Gastroesophageal sphincter (tissue), 4 donors: ENCODE results near the gene ELK4. TPM values are rescaled to one million over a fixed set of nuclear protein-coding genes. Genes with fewer than 3 reads are reported as not detected.

Experiments used
- ATAC-seq: fragments of 150-250 bp; one replicate; pipeline ENCODE4 v1.9.1; 2016; ENCODE audit warnings: mild to moderate bottlenecking, moderate library complexity
- H3K27ac ChIP-seq, 4 donors: fragments of 200-600 bp; sonication (generic) in 3 of 4; 1 replicate in 3 of 4; 2 replicates in 1 of 4; pipeline ENCODE4 v1.5.1; 2016 to 2019
- H3K27me3 ChIP-seq: fragments of 200-600 bp; sonication (generic); one replicate; pipeline ENCODE4 v1.5.1; 2019
- H3K36me3 ChIP-seq, 2 donors: fragments of 200-600 bp; sonication (generic); one replicate each; pipeline ENCODE4 v1.5.1; 2019; ENCODE audit warnings: control low read depth in 1 of 2
- H3K4me1 ChIP-seq, 3 donors: fragments of 200-600 bp; sonication (generic); 1 replicate in 2 of 3; 2 replicates in 1 of 3; pipeline ENCODE4 v1.5.1; 2016 to 2019; ENCODE audit warnings: control low read depth in 2 of 3
- H3K4me3 ChIP-seq, 2 donors: fragments of 200-600 bp; sonication (generic); one replicate each; pipeline ENCODE4 v1.5.1; 2019; ENCODE audit warnings: mild to moderate bottlenecking in 1 of 2, moderate library complexity in 1 of 2
- H3K9me3 ChIP-seq, 3 donors: fragments of 200-600 bp; sonication (generic); one replicate each; pipeline ENCODE4 v1.5.1; 2017 to 2019; ENCODE audit warnings: control low read depth in 2 of 3
- EP300 ChIP-seq: sonication (generic); formaldehyde crosslinking; IDR thresholded peaks from one replicate; pipeline ENCODE4 v1.6.1; 2017; ENCODE audit warnings: antibody characterized with exemption, mild to moderate bottlenecking
- POLR2A ChIP-seq, 2 donors: fragments of 450-650 bp; IDR thresholded peaks; one replicate each; pipeline ENCODE4 v1.6.1; 2017; ENCODE audit warnings: antibody characterized with exemption in 2 of 2, mild to moderate bottlenecking in 2 of 2, moderate library complexity in 1 of 2
- POLR2AphosphoS5 ChIP-seq: sonication (generic); formaldehyde crosslinking; IDR thresholded peaks from one replicate; pipeline ENCODE4 v1.6.1; 2017; ENCODE audit warnings: antibody characterized with exemption
- WGBS, 2 donors: methylation state at CpG; one replicate each; pipeline ENCODE4 v1.1.5; 2018; ENCODE audit warnings: low coverage in 1 of 2; 5-methylcytosine and 5-hydroxymethylcytosine counted together
- total RNA-seq, 4 donors: library from RNA; depleted of rRNA; stranded (reverse); fragments of >200 nt; gene quantifications; one replicate each; pipeline ENCODE4 v1.1.0, GENCODE V29; 2016
- TF ChIP-seq, protein P1 (sequence below), 4 experiments: fragments of 200-600 bp in 2 of 4; fragments of 450-650 bp in 2 of 4; sonication (generic) in 1 of 4; IDR thresholded peaks; one replicate each; pipeline ENCODE4 v1.5.1; 2017 to 2019; ENCODE audit warnings: antibody characterized with exemption in 4 of 4, mild to moderate bottlenecking in 2 of 4, moderate library complexity in 2 of 4

The ELK4 gene
- total RNA-seq, 4 donors from 2014 or later = 23.2 to 24.6 (median 23.6) TPM

- Histone ChIP-seq H3K27me3 (peaks cover 54% of the 10 kb centered on the region), H3K9me3 (no peaks in the 10 kb centered on the region), H3K4me1 (no peaks in the 10 kb centered on the region), H3K36me3 (no peaks in the 10 kb centered on the region), H3K27ac (no peak overlapping the region), H3K4me3 (no peak overlapping the region)
- TF ChIP-seq POLR2AphosphoS5 (no peak), EP300 (no peak), POLR2A (IDR thresholded peaks at IDR 0.05) (no peak)
- TF ChIP-seq, protein P1, sequence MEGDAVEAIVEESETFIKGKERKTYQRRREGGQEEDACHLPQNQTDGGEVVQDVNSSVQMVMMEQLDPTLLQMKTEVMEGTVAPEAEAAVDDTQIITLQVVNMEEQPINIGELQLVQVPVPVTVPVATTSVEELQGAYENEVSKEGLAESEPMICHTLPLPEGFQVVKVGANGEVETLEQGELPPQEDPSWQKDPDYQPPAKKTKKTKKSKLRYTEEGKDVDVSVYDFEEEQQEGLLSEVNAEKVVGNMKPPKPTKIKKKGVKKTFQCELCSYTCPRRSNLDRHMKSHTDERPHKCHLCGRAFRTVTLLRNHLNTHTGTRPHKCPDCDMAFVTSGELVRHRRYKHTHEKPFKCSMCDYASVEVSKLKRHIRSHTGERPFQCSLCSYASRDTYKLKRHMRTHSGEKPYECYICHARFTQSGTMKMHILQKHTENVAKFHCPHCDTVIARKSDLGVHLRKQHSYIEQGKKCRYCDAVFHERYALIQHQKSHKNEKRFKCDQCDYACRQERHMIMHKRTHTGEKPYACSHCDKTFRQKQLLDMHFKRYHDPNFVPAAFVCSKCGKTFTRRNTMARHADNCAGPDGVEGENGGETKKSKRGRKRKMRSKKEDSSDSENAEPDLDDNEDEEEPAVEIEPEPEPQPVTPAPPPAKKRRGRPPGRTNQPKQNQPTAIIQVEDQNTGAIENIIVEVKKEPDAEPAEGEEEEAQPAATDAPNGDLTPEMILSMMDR (IDR thresholded peaks at IDR 0.05) = no peak
- WGBS, 2 donors = 40% methylated on average over 1 of the region's 1 CpG; no CpG with 5 or more reads in 1 of the 2 donors
- ATAC-seq = no peak
Measured at GRCh38 chr1:205575294-205575885, 56.4 kb downstream of the ELK4 start.

DNA sequence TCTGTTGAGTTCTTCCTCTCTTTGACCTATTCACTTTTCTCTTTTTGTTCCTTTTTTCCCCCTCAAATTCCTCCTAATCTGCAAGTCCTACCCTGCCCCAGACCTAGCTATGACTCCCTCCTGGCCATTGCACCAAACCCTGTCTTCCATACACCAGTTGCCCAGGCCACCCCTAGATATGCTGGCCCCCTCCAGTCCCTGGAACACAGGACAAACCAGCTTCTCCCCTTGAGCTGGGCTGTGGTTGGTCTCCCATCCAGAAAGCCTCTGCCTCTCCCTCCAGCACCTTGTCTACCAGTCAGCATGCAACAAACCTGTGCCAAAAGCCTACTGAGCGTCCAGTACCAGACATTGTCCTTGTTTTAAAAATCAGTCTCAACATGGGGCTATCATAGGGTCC lies 59.4 kb downstream of the ELK4 start:
- no peak for ATAC-seq
- H3K4me1 ChIP-seq = peaks cover 0 to 15% (median 0%) of the 10 kb centered on the region in 3 donors
- H3K4me3 ChIP-seq = no peak overlapping the region
- TF ChIP-seq POLR2A (IDR thresholded peaks at IDR 0.05) (no peak), EP300 (no peak), POLR2AphosphoS5 (no peak)
- TF ChIP-seq, protein P1 (IDR thresholded peaks at IDR 0.05) = no peak
- H3K9me3 ChIP-seq = no peaks in the 10 kb centered on the region
- WGBS, 2 donors = 71 to 80% methylated on average over 1 of the region's 1 CpG
- H3K27me3 ChIP-seq = peaks cover 61% of the 10 kb centered on the region
- no peaks in the 10 kb centered on the region for H3K36me3 ChIP-seq
- H3K27ac ChIP-seq = no peak overlapping the region

DNA sequence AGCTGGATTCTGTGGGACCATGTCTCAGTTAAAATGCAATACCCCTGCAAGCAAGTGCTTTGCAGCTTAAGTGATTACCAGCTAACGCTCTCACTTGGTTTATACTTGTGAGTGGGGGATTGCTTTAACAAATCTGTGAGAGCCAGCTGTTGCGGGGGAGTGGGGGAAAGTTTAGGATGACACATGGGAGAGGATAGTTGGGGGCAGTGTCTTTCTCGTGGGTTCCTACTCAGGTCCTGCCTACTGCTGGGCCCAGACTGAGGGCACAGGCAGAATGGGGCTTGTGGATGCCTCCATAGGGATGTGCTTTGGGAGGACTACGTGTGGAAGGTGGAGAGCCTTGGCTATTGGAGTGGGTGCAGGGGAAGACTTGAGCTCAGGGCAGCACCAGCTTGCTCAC lies 60.1 kb downstream of the ELK4 start:
- Histone ChIP-seq H3K27ac (no peak overlapping the region), H3K4me1 (peaks cover 0 to 15% (median 0%) of the 10 kb centered on the region in 3 donors), H3K36me3 (no peaks in the 10 kb centered on the region), H3K27me3 (peaks cover 67% of the 10 kb centered on the region), H3K4me3 (no peak overlapping the region), H3K9me3 (no peaks in the 10 kb centered on the region)
- WGBS, 2 donors = 45% methylated on average over 3 of the region's 4 CpGs; no CpG with 5 or more reads in 1 of the 2 donors
- no peak for ATAC-seq
- no peak for TF ChIP-seq POLR2AphosphoS5
- TF ChIP-seq, protein P1 (IDR thresholded peaks at IDR 0.05) = no peak
- no peak for TF ChIP-seq POLR2A (IDR thresholded peaks at IDR 0.05)
- no peak for TF ChIP-seq EP300

DNA sequence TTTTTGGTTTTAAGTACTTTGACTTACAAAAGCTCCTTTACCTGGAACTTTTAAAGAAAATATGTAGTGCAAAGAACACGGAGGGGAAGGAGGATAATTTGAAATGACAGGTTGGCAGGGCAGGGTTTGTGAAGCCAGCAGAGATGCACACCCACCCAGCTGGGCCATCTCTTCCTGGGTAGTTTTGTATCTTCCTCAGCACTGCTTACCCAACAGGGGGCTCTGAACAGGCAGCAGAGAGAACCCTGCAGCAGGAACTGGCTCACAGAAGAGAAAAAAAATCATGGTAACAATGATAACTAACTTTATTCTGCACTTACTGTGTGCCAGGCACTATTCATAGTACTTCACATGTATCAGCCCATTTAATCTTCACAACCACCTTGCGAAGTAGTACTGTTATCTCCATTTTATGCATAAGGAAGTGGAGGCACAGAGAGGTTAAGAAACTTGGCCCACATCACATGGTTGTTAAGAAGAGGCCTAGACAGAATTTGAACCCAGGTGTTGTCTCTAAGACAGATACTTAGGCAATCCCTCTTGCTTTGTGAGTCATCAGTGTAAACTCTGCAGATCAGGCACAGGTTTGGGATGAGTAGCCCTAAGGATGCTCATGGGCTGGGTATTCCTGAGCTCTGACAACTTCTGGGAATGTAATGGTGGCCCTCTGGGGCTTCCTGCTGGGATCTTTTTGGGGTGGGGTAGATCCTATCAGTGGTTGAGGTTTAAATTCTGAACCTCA lies 60.8 kb downstream of the ELK4 start:
- Histone ChIP-seq H3K27ac (no peak overlapping the region), H3K4me3 (no peak overlapping the region), H3K27me3 (peaks cover 71% of the 10 kb centered on the region), H3K9me3 (no peaks in the 10 kb centered on the region), H3K4me1 (peaks cover 0 to 15% (median 0%) of the 10 kb centered on the region in 3 donors), H3K36me3 (no peaks in the 10 kb centered on the region)
- WGBS, 2 donors = 60 to 75% methylated on average over 1 to 2 of the region's 2 CpGs
- ATAC-seq = no peak
- TF ChIP-seq POLR2A (IDR thresholded peaks at IDR 0.05) (no peak), EP300 (no peak), POLR2AphosphoS5 (no peak)
- TF ChIP-seq, protein P1 (IDR thresholded peaks at IDR 0.05) = no peak

GRCh38 chr1:205570173-205570501 lies 61.7 kb downstream of the ELK4 start:
- Histone ChIP-seq H3K27me3 (peaks cover 71% of the 10 kb centered on the region), H3K4me3 (no peak overlapping the region), H3K9me3 (no peaks in the 10 kb centered on the region), H3K4me1 (peaks cover 0 to 15% (median 0%) of the 10 kb centered on the region in 3 donors), H3K36me3 (no peaks in the 10 kb centered on the region), H3K27ac (no peak overlapping the region)
- WGBS, 2 donors = 81 to 84% methylated on average over 3 to 6 of the region's 7 CpGs
- ATAC-seq = no peak
- TF ChIP-seq EP300 = no peak
- no peak for TF ChIP-seq POLR2A (IDR thresholded peaks at IDR 0.05)
- TF ChIP-seq, protein P1 (IDR thresholded peaks at IDR 0.05) = no peak
- no peak for TF ChIP-seq POLR2AphosphoS5
